ENCODE measurements around the gene MYMK. TPM values are rescaled to one million over a fixed set of nuclear protein-coding genes. Genes with fewer than 3 reads are reported as not detected.

The MYMK gene
- total RNA-seq, 2 experiments from 2014 or later: not detected

DNA sequence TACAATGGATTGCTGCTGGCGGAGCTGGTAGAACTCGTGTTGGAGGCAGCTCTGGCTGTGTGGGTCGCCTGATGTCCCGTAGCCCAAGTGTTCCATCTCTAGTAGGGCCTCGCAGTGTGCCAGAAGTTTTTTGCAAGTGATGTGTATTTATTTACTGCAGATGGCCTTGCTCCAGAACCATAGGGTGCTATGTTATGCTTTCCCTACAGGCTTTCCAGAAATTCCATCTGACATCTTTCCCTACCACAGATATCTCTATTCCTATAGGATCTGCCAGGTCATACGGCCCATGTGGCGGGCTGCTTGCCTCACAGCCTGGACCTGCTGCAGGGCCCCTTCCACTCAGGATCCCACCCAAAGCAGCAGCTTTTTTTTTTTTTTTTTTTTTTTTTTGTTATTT lies 26.7 kb upstream of the MYMK start:
- DNase-seq (no peak), ATAC-seq (no peak)
- no peaks in the 10 kb centered on the region for H3K27me3 Mint-ChIP-seq
- no peaks in the 10 kb centered on the region for H3K36me3 Mint-ChIP-seq
- no peak overlapping the region for H3K27ac Mint-ChIP-seq
- CTCF ChIA-PET: no interaction called here
- H3K4me3 Mint-ChIP-seq: no peak overlapping the region
- no peaks in the 10 kb centered on the region for H3K4me1 Mint-ChIP-seq
- H3K9me3 Mint-ChIP-seq (ENCODE audit: low read depth): no peaks in the 10 kb centered on the region

DNA sequence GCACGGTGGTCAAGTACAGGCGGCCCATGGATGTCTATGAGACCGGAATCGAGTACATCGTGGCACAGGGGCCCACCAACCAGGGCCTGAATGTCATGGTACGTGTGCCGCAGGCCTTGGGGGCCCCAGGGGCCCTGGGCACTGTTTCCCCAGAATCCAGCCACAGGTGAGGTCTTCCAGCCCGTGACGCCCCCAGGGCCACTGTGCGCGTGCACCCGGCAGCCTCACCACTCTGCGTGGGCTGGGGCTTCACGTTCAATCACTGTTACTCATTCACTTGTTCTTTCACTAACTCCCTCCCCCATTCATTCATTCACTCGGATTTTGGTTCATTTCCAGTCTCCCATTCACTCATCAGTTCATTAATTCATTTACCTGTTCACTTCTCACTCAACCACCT lies 22.4 kb upstream of the MYMK start:
- Mint-ChIP-seq H3K4me1 (no peaks in the 10 kb centered on the region), H3K36me3 (no peaks in the 10 kb centered on the region), H3K27me3 (no peaks in the 10 kb centered on the region), H3K27ac (no peak overlapping the region), H3K4me3 (no peak overlapping the region), H3K9me3 (ENCODE audit: low read depth) (no peaks in the 10 kb centered on the region)
- CTCF ChIA-PET: no interaction called here
- ATAC-seq: no peak
- no peak for DNase-seq

- DNase-seq (no peak), ATAC-seq (no peak)
- CTCF ChIA-PET: no interaction called here
- Mint-ChIP-seq H3K9me3 (ENCODE audit: low read depth) (no peaks in the 10 kb centered on the region), H3K27ac (no peak overlapping the region), H3K36me3 (no peaks in the 10 kb centered on the region), H3K27me3 (no peaks in the 10 kb centered on the region), H3K4me1 (no peaks in the 10 kb centered on the region), H3K4me3 (no peak overlapping the region)
These were observed 21.5 kb upstream of the MYMK start for GRCh38 chr9:133546287-133546680.

GRCh38 chr9:133545494-133546286 lies 20.9 kb upstream of the MYMK start:
- Mint-ChIP-seq H3K27ac (no peak overlapping the region), H3K4me3 (no peak overlapping the region), H3K9me3 (ENCODE audit: low read depth) (no peaks in the 10 kb centered on the region), H3K27me3 (no peaks in the 10 kb centered on the region), H3K36me3 (no peaks in the 10 kb centered on the region), H3K4me1 (no peaks in the 10 kb centered on the region)
- ATAC-seq: no peak
- DNase-seq: no peak
- CTCF ChIA-PET: no interaction called here

GRCh38 chr9:133543772-133544467 lies 19.2 kb upstream of the MYMK start:
- no peaks in the 10 kb centered on the region for H3K9me3 Mint-ChIP-seq (ENCODE audit: low read depth)
- no peak overlapping the region for H3K4me3 Mint-ChIP-seq
- DNase-seq (no peak), ATAC-seq (no peak)
- no peaks in the 10 kb centered on the region for H3K36me3 Mint-ChIP-seq
- H3K4me1 Mint-ChIP-seq: no peaks in the 10 kb centered on the region
- H3K27me3 Mint-ChIP-seq: peaks cover 2% of the 10 kb centered on the region
- CTCF ChIA-PET: no interaction called here
- no peak overlapping the region for H3K27ac Mint-ChIP-seq

- Mint-ChIP-seq H3K4me1 (no peaks in the 10 kb centered on the region), H3K9me3 (ENCODE audit: low read depth) (no peaks in the 10 kb centered on the region), H3K27me3 (peaks cover 2% of the 10 kb centered on the region), H3K36me3 (no peaks in the 10 kb centered on the region), H3K27ac (no peak overlapping the region), H3K4me3 (no peak overlapping the region)
- CTCF ChIA-PET: no interaction called here
- no peak for DNase-seq
- no peak for ATAC-seq
These were observed 17.2 kb upstream of the MYMK start for GRCh38 chr9:133542002-133542401.

DNA sequence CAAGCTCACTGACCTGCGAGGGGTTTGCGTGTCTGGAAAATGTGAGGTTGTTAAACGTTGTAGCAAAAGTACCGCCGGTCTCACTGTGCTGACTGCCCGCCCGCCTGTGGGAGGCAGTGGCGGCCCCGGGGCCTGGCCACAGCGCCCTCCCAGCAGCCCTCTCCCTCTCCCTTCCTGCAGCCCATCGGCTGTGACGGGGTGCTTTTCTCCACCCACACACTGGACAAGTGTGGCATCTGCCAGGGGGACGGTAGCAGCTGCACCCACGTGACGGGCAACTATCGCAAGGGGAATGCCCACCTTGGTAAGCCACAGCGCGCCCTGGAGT lies 15.9 kb upstream of the MYMK start:
- Mint-ChIP-seq H3K36me3 (no peaks in the 10 kb centered on the region), H3K4me1 (no peaks in the 10 kb centered on the region), H3K9me3 (ENCODE audit: low read depth) (no peaks in the 10 kb centered on the region), H3K4me3 (no peak overlapping the region), H3K27me3 (peaks cover 2% of the 10 kb centered on the region), H3K27ac (no peak overlapping the region)
- CTCF ChIA-PET: no interaction called here
- ATAC-seq: no peak
- no peak for DNase-seq

- CTCF ChIA-PET: no interaction called here
- ATAC-seq (no peak), DNase-seq (no peak)
- Mint-ChIP-seq H3K9me3 (ENCODE audit: low read depth) (no peaks in the 10 kb centered on the region), H3K4me3 (no peak overlapping the region), H3K36me3 (no peaks in the 10 kb centered on the region), H3K27me3 (peaks cover 6% of the 10 kb centered on the region), H3K27ac (no peak overlapping the region), H3K4me1 (no peaks in the 10 kb centered on the region)
These were observed 15.4 kb upstream of the MYMK start for GRCh38 chr9:133539991-133540697.

DNA sequence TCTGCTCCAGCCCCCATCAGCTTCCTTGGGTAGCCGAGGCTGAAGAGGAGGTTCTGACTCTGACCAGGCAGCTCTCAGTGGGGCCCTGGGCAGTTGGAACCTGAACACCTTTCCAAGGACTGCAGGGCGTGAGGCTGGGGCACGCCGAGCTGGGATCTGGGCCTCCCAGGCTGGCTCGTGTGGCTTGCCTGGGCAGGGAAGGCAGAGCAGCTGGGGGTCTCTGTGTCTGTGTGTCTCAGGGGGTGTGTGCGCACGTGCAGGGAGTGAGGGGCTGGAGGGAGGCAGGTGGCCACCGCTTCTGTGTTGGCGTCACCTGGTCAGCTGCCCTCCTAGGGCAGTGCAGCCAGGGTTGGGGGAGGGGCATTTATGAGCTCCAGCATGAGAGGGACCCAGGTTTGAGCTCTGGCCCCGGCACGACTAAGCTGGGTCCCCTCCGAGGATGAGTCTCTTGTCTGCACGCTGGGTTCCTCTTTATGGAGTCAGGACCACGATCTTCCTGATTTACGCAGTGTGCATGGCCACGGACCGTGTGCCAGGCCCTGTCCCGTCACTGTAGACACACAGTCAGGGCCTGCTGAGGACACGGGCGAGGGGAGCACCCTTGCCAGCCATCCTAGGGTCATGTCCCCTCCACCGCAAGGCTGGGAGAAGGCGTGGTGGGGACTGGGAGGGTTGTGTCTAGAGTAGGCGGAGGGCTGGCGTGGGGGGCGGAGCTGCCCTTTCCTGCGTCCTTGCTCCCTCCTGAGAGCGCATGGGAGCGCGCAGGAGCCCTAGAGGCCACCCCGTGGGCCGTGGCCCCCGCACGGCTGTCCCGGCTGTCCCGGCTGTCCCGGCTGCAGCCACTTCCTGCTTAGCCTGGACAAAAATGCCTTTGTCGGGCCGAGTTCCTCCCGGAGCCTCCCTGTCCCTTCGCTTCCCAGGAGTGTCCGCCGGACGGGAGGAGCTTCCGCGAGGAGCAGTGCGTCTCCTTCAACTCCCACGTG lies 14.4 kb upstream of the MYMK start:
- DNase-seq: no peak
- Mint-ChIP-seq H3K4me3 (no peak overlapping the region), H3K9me3 (ENCODE audit: low read depth) (no peaks in the 10 kb centered on the region), H3K4me1 (no peaks in the 10 kb centered on the region), H3K27ac (no peak overlapping the region), H3K27me3 (peaks cover 7% of the 10 kb centered on the region), H3K36me3 (no peaks in the 10 kb centered on the region)
- CTCF ChIA-PET: no interaction called here
- no peak for ATAC-seq

DNA sequence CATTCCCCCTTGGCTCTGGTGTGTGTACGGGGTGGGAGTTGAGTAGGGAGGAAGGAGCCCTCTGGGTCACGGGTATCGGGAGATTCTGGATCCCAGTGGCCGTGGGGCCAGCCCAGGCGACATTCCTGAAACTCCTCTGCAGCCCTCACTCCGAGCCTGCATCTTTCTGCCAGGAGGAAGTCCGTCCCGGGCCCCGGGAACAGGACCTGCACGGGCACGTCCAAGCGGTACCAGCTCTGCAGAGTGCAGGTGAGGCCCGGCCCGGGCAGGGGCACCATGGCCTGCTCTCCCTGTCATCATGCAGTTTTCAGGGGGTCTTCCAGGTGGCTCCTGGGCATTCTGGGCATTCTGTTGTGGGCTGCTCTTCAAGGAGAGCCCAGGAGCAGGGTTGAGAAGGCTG lies 13.4 kb upstream of the MYMK start:
- no peaks in the 10 kb centered on the region for H3K36me3 Mint-ChIP-seq
- H3K4me3 Mint-ChIP-seq: no peak overlapping the region
- no peak for ATAC-seq
- no peaks in the 10 kb centered on the region for H3K4me1 Mint-ChIP-seq
- H3K27ac Mint-ChIP-seq: no peak overlapping the region
- no peak for DNase-seq
- CTCF ChIA-PET: no interaction called here
- H3K9me3 Mint-ChIP-seq (ENCODE audit: low read depth): no peaks in the 10 kb centered on the region
- peaks cover 16% of the 10 kb centered on the region for H3K27me3 Mint-ChIP-seq

- H3K4me1 Mint-ChIP-seq: no peaks in the 10 kb centered on the region
- H3K36me3 Mint-ChIP-seq: no peaks in the 10 kb centered on the region
- H3K27me3 Mint-ChIP-seq: peaks cover 25% of the 10 kb centered on the region
- no peak overlapping the region for H3K4me3 Mint-ChIP-seq
- no peak for DNase-seq
- H3K9me3 Mint-ChIP-seq (ENCODE audit: low read depth): no peaks in the 10 kb centered on the region
- no peak for ATAC-seq
- H3K27ac Mint-ChIP-seq: no peak overlapping the region
- CTCF ChIA-PET: no interaction called here
These were observed 12.5 kb upstream of the MYMK start for GRCh38 chr9:133537257-133537656.

- H3K27me3 Mint-ChIP-seq: peaks cover 26% of the 10 kb centered on the region
- H3K9me3 Mint-ChIP-seq (ENCODE audit: low read depth): no peaks in the 10 kb centered on the region
- ATAC-seq (no peak), DNase-seq (no peak)
- H3K4me3 Mint-ChIP-seq: no peak overlapping the region
- no peaks in the 10 kb centered on the region for H3K4me1 Mint-ChIP-seq
- no peaks in the 10 kb centered on the region for H3K36me3 Mint-ChIP-seq
- CTCF ChIA-PET: interaction anchor here (1.1 kb wide), 1 partner anchor 207 kb away, joined by 3 read pairs; no protein-coding TSS in a partner anchor
- H3K27ac Mint-ChIP-seq: no peak overlapping the region
These were observed 11.8 kb upstream of the MYMK start for GRCh38 chr9:133536536-133536935.

- CTCF ChIA-PET: interaction anchor here (1.1 kb wide), 1 partner anchor 207 kb away, joined by 3 read pairs; no protein-coding TSS in a partner anchor
- no peak for DNase-seq
- Mint-ChIP-seq H3K4me3 (no peak overlapping the region), H3K9me3 (ENCODE audit: low read depth) (no peaks in the 10 kb centered on the region), H3K27ac (no peak overlapping the region), H3K27me3 (peaks cover 26% of the 10 kb centered on the region), H3K4me1 (no peaks in the 10 kb centered on the region), H3K36me3 (no peaks in the 10 kb centered on the region)
- ATAC-seq: no peak
These were observed 11.3 kb upstream of the MYMK start for GRCh38 chr9:133536080-133536479.
